ENCODE data around the gene ENOX1. TPM values are rescaled to one million over a fixed set of nuclear protein-coding genes. Genes with fewer than 3 reads are reported as not detected.
A peak's percentile ranks its signal among the peaks of the same experiment; 100 is the strongest.

The ENOX1 gene
- total and polyA plus RNA-seq, 8 donors = 0.23 to 2.0 (median 0.94) TPM

- no peak for DNase-seq
- no peak for ATAC-seq
- 94 to 95% methylated on average over 2 of the region's 2 CpGs for WGBS, 2 donors
- Histone ChIP-seq H3K4me3 (no peak overlapping the region), H3K36me3 (no peaks in the 10 kb centered on the region), H3K9me3 (no peaks in the 10 kb centered on the region), H3K27ac (no peak overlapping the region), H3K4me1 (peaks cover 6 to 14% (median 7%) of the 10 kb centered on the region in 3 donors), H3K27me3 (no peaks in the 10 kb centered on the region)
- intact Hi-C loops (cut with DNase I) = no loop called here
- TF ChIP-seq, protein P1, sequence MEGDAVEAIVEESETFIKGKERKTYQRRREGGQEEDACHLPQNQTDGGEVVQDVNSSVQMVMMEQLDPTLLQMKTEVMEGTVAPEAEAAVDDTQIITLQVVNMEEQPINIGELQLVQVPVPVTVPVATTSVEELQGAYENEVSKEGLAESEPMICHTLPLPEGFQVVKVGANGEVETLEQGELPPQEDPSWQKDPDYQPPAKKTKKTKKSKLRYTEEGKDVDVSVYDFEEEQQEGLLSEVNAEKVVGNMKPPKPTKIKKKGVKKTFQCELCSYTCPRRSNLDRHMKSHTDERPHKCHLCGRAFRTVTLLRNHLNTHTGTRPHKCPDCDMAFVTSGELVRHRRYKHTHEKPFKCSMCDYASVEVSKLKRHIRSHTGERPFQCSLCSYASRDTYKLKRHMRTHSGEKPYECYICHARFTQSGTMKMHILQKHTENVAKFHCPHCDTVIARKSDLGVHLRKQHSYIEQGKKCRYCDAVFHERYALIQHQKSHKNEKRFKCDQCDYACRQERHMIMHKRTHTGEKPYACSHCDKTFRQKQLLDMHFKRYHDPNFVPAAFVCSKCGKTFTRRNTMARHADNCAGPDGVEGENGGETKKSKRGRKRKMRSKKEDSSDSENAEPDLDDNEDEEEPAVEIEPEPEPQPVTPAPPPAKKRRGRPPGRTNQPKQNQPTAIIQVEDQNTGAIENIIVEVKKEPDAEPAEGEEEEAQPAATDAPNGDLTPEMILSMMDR (IDR thresholded peaks at IDR 0.05) = no peak
- no peak for FAIRE-seq
These were observed 316.2 kb downstream of the ENOX1 start for GRCh38 chr13:43470610-43471009.

GRCh38 chr13:43469791-43470190 is 317.0 kb downstream of the ENOX1 start:
- intact Hi-C loops (cut with DNase I) = no loop called here
- Histone ChIP-seq H3K4me3 (no peak overlapping the region), H3K27me3 (no peaks in the 10 kb centered on the region), H3K27ac (no peak overlapping the region), H3K4me1 (peaks cover 6 to 14% (median 7%) of the 10 kb centered on the region in 3 donors), H3K36me3 (no peaks in the 10 kb centered on the region), H3K9me3 (no peaks in the 10 kb centered on the region)
- TF ChIP-seq, protein P1 (IDR thresholded peaks at IDR 0.05) = no peak
- ATAC-seq (no peak), DNase-seq (no peak), FAIRE-seq (no peak)
- WGBS, 2 donors = 79 to 80% methylated on average over 1 of the region's 1 CpG

- TF ChIP-seq, protein P1 (IDR thresholded peaks at IDR 0.05) = no peak
- DNase-seq (no peak), FAIRE-seq (no peak), ATAC-seq (no peak)
- intact Hi-C loops (cut with DNase I) = no loop called here
- Histone ChIP-seq H3K9me3 (no peaks in the 10 kb centered on the region), H3K36me3 (no peaks in the 10 kb centered on the region), H3K27me3 (no peaks in the 10 kb centered on the region), H3K27ac (no peak overlapping the region), H3K4me3 (no peak overlapping the region), H3K4me1 (no peaks in the 10 kb centered on the region)
- WGBS, 2 donors = 66 to 69% methylated on average over 3 of the region's 3 CpGs
These were observed 322.1 kb downstream of the ENOX1 start for GRCh38 chr13:43464578-43465264.

DNA sequence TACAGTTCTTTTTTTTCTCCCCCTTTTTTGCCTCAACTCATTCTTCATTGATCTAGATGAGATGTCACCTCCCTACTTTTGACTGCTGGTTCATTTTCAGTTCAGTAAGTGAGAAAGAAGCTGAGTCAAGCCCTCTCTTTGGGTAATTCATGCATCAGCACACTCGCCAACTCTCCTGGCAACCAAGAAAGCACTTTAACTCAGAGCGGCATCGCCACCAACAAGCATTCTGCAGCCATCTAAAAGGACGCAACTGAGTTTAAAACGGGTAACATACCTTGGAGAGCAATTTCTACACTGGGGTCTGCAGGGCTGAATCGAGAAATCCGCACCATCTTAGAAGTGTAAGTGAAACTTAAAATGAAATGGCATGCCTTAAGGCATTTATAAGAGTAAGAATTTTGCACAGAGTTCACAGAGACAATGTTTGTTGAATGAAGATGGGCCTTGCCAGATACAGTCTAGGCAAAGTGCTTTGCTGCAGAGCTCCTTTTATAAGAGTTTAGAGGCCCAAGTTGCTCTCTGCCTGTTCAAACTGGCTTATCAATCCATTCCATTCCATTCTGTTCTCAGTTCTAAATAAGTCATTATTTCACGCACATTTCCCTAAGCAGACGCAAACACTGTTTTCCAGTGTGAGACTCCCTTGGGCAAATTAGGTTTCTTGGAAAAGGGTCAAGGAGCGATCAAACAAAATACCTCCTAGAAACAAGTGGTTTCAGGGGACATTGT is 338.0 kb downstream of the ENOX1 start:
- H3K36me3 ChIP-seq = no peaks in the 10 kb centered on the region

More for the DNA sequence above, 338.0 kb downstream of the ENOX1 start:
- 91 to 93% methylated on average over 10 of the region's 10 CpGs for WGBS, 2 donors
- Histone ChIP-seq H3K27me3 (no peaks in the 10 kb centered on the region), H3K9me3 (no peaks in the 10 kb centered on the region), H3K4me3 (no peak overlapping the region), H3K27ac (no peak overlapping the region), H3K4me1 (peaks cover 0 to 3% (median 0%) of the 10 kb centered on the region in 3 donors)
- ATAC-seq (peak in 2 of 4 donors; percentile 29 to 68), FAIRE-seq (no peak), DNase-seq (no peak)
- intact Hi-C loops (cut with DNase I) = no loop called here
- TF ChIP-seq, protein P1 (IDR thresholded peaks at IDR 0.05) = no peak
